NT2/D1 (cell line): ENCODE results near the gene ASPG.

Experiments
- YY1 ChIP-seq: IDR thresholded peaks from 2 replicates; pipeline ENCODE4 v1.6.1; 2011; ENCODE audit not compliant: insufficient read length, insufficient read depth
- ZNF274 ChIP-seq: IDR thresholded peaks from 2 replicates; pipeline ENCODE4 v1.6.1; 2011; ENCODE audit warnings: mild to moderate bottlenecking, low read depth, low read length

GRCh38 chr14:104076743-104077142 lies 8.8 kb upstream of the ASPG start:
- no peak for TF ChIP-seq ZNF274
- TF ChIP-seq YY1, result no peak
